Measurements from ENCODE around the gene POLR3F. TPM values are rescaled to one million over a fixed set of nuclear protein-coding genes. Genes with fewer than 3 reads are reported as not detected.

Gene POLR3F
- 10.6 and 14.0 TPM in 2 replicates for total RNA-seq (2012; rRNA removed)

GRCh38 chr20:18466894-18467730, at the start of gene POLR3F, which contains the start of gene DZANK1:
TSS of gene POLR3F (plus strand) at chr20:18467390. CDS start at chr20:18467507, 117 bp downstream.
TSS of gene DZANK1 (minus strand) at chr20:18467030. CDS start at chr20:18465358, 1,672 bp downstream.
- Histone ChIP-seq H3K9me3 (replicated peaks; ENCODE audit: low read length) (no peaks in the 10 kb centered on the region), H3K4me1 (ENCODE audit: control insufficient read depth, insufficient read depth, low read length) (peaks cover 15% of the 10 kb centered on the region), H3K4me3 (ENCODE audit: low read length) (peak within 1 kb of the TSS; percentile 96), H3K9ac (ENCODE audit: low read depth, low read length) (peak within 1 kb of the TSS; percentile 86), H3K36me3 (ENCODE audit: insufficient read depth, low read length) (peaks cover 17% of the 10 kb centered on the region), H3K27me3 (ENCODE audit: control insufficient read depth, insufficient read depth, low read length) (no peaks in the 10 kb centered on the region), H3K4me2 (ENCODE audit: low read length) (peak within 1 kb of the TSS; percentile 81)

DNA sequence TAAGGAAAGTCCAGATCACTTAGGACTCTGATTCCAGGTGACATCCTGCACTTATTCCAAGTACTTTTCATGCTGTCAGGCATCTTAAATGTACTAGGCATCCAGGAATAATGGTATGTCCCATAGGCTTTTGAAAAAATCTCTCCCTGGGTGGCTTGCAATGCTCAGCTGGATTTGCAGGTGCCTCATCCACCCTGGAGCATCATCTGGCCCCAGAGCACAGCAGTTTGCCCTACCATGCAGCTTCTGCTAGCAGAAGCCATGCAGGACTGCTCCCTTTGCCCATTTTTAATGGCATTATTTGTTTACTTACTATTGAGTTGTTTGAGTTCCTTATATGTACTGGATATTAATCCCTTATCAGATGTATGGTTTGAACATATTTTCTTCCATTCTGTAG, 45.6 kb upstream of the POLR3F start:
- Histone ChIP-seq H3K27me3 (ENCODE audit: control insufficient read depth, insufficient read depth, low read length) (no peaks in the 10 kb centered on the region), H3K4me2 (ENCODE audit: low read length) (no peak overlapping the region), H3K9ac (ENCODE audit: low read depth, low read length) (no peak overlapping the region), H3K36me3 (ENCODE audit: insufficient read depth, low read length) (no peaks in the 10 kb centered on the region), H3K4me3 (ENCODE audit: low read length) (no peak overlapping the region), H3K4me1 (ENCODE audit: control insufficient read depth, insufficient read depth, low read length) (no peaks in the 10 kb centered on the region), H3K9me3 (replicated peaks; ENCODE audit: low read length) (no peaks in the 10 kb centered on the region)

- H3K4me2 ChIP-seq (ENCODE audit: low read length) = no peak overlapping the region
- H3K4me1 ChIP-seq (ENCODE audit: control insufficient read depth, insufficient read depth, low read length) = peaks cover 7% of the 10 kb centered on the region
- H3K9ac ChIP-seq (ENCODE audit: low read depth, low read length) = no peak overlapping the region
- H3K9me3 ChIP-seq (replicated peaks; ENCODE audit: low read length) = no peaks in the 10 kb centered on the region
- H3K36me3 ChIP-seq (ENCODE audit: insufficient read depth, low read length) = no peaks in the 10 kb centered on the region
- no peaks in the 10 kb centered on the region for H3K27me3 ChIP-seq (ENCODE audit: control insufficient read depth, insufficient read depth, low read length)
- H3K4me3 ChIP-seq (ENCODE audit: low read length) = no peak overlapping the region
Measured at GRCh38 chr20:18427214-18427613, 40.0 kb upstream of the POLR3F start.

- no peaks in the 10 kb centered on the region for H3K36me3 ChIP-seq (ENCODE audit: insufficient read depth, low read length)
- H3K9ac ChIP-seq (ENCODE audit: low read depth, low read length) = no peak overlapping the region
- H3K4me3 ChIP-seq (ENCODE audit: low read length) = no peak overlapping the region
- no peaks in the 10 kb centered on the region for H3K27me3 ChIP-seq (ENCODE audit: control insufficient read depth, insufficient read depth, low read length)
- peaks cover 7% of the 10 kb centered on the region for H3K4me1 ChIP-seq (ENCODE audit: control insufficient read depth, insufficient read depth, low read length)
- no peak overlapping the region for H3K4me2 ChIP-seq (ENCODE audit: low read length)
- H3K9me3 ChIP-seq (replicated peaks; ENCODE audit: low read length) = no peaks in the 10 kb centered on the region
Measured at GRCh38 chr20:18428490-18429173, 38.6 kb upstream of the POLR3F start.

DNA sequence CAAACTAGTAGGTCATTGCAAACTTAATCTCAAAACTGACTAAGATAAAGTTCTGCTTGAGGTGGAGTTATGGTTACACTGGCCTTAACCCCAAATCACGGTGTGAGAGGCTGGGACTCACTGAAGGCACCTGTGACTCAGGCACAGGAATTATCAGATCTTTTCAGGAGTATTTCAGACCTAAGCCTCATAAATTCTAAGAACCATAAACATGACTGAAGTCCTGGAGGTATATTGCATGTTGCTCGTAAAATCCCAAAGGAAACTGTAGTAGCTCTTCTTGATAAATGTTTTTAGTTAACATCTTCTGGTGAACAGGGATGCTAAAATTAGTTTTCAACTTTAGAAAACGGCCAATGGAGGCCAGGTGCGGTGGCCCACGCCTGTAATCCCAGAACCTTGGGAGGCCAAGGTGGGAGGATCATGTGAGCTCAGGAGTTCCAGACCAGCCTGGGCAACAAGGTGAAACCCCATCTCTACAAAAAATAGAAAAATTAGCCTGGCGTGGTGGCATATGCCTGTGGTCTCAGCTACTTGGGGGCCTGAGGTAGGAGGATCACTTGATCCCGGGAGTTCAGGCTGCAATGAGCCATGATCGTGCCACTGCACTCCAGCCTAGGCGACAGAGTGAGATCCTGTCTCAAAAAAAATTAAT, 36.9 kb upstream of the POLR3F start:
- H3K36me3 ChIP-seq (ENCODE audit: insufficient read depth, low read length) = no peaks in the 10 kb centered on the region
- H3K4me2 ChIP-seq (ENCODE audit: low read length) = no peak overlapping the region
- no peaks in the 10 kb centered on the region for H3K9me3 ChIP-seq (replicated peaks; ENCODE audit: low read length)
- no peak overlapping the region for H3K9ac ChIP-seq (ENCODE audit: low read depth, low read length)
- no peak overlapping the region for H3K4me3 ChIP-seq (ENCODE audit: low read length)
- peaks cover 7% of the 10 kb centered on the region for H3K4me1 ChIP-seq (ENCODE audit: control insufficient read depth, insufficient read depth, low read length)
- no peaks in the 10 kb centered on the region for H3K27me3 ChIP-seq (ENCODE audit: control insufficient read depth, insufficient read depth, low read length)

DNA sequence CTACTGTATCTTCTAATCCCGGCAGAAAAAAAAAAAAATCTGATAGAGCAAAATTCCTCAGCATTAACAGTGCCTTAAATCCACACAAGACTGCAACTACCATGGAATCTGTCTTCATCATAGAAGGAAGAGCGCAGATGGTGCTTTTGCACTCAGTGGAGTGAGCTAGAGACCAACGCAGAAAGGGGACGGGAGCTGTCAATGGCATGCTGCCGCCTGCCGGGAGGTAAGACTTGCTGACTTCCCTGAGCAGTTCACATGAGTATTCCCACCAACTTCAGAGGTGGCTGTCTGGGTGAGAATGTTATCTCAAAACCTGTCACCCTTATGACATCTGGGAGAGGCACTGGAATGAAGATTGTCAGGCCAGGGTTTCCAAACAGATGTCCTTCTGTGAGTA, 36.0 kb upstream of the POLR3F start:
- Histone ChIP-seq H3K27me3 (ENCODE audit: control insufficient read depth, insufficient read depth, low read length) (no peaks in the 10 kb centered on the region), H3K4me1 (ENCODE audit: control insufficient read depth, insufficient read depth, low read length) (peaks cover 7% of the 10 kb centered on the region), H3K9ac (ENCODE audit: low read depth, low read length) (no peak overlapping the region), H3K9me3 (replicated peaks; ENCODE audit: low read length) (no peaks in the 10 kb centered on the region), H3K4me3 (ENCODE audit: low read length) (no peak overlapping the region), H3K4me2 (ENCODE audit: low read length) (no peak overlapping the region), H3K36me3 (ENCODE audit: insufficient read depth, low read length) (no peaks in the 10 kb centered on the region)

DNA sequence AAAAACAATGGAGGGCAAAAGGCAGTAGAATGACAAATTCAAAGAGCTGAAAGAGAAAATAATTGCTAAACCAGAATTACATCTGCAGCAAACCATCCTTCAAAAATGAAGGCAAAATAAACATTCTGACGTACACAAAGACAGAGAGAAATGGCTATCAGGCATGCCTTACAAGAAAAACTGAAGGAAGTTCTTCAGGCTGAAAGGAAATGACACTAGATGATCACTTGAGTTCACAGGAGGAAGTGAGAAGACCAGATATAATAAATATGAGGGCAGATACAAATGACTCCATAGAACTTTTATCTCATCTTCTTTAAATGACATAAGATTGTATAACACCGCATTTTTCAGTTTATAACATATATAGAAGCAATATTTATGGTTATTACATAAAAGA, 30.3 kb upstream of the POLR3F start:
- H3K9me3 ChIP-seq (replicated peaks; ENCODE audit: low read length) = no peaks in the 10 kb centered on the region
- no peaks in the 10 kb centered on the region for H3K27me3 ChIP-seq (ENCODE audit: control insufficient read depth, insufficient read depth, low read length)
- no peaks in the 10 kb centered on the region for H3K4me1 ChIP-seq (ENCODE audit: control insufficient read depth, insufficient read depth, low read length)
- H3K9ac ChIP-seq (ENCODE audit: low read depth, low read length) = no peak overlapping the region
- no peak overlapping the region for H3K4me3 ChIP-seq (ENCODE audit: low read length)
- H3K36me3 ChIP-seq (ENCODE audit: insufficient read depth, low read length) = no peaks in the 10 kb centered on the region
- no peak overlapping the region for H3K4me2 ChIP-seq (ENCODE audit: low read length)

- Histone ChIP-seq H3K36me3 (ENCODE audit: insufficient read depth, low read length) (no peaks in the 10 kb centered on the region), H3K4me3 (ENCODE audit: low read length) (no peak overlapping the region), H3K9ac (ENCODE audit: low read depth, low read length) (no peak overlapping the region), H3K27me3 (ENCODE audit: control insufficient read depth, insufficient read depth, low read length) (no peaks in the 10 kb centered on the region), H3K4me2 (ENCODE audit: low read length) (no peak overlapping the region), H3K4me1 (ENCODE audit: control insufficient read depth, insufficient read depth, low read length) (peaks cover 6% of the 10 kb centered on the region), H3K9me3 (replicated peaks; ENCODE audit: low read length) (no peaks in the 10 kb centered on the region)
Measured at GRCh38 chr20:18440403-18440802, 26.8 kb upstream of the POLR3F start.

DNA sequence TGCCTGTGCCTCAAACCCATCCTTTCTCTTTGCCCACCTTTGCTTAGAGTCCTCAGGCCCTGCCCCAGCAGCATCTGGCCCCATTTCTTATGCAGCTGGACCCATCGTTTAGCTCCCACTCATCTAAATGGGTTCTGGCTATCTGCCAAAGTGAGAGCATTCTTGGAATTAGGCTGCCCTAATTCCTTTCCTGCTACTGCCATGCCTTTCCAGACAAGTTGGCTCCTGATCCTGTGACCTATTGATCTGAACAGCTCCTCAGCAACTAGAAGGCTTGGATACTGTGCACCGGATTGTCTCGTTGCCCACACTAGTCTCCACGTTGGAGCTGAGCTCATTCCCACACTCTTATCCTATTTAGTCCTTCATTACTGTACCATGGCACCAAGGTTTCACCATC, 23.3 kb upstream of the POLR3F start:
- no peaks in the 10 kb centered on the region for H3K9me3 ChIP-seq (replicated peaks; ENCODE audit: low read length)

GRCh38 chr20:18456600-18456999, 10.6 kb upstream of the POLR3F start:
- Histone ChIP-seq H3K9me3 (replicated peaks; ENCODE audit: low read length) (no peaks in the 10 kb centered on the region), H3K9ac (ENCODE audit: low read depth, low read length) (no peak overlapping the region), H3K27me3 (ENCODE audit: control insufficient read depth, insufficient read depth, low read length) (no peaks in the 10 kb centered on the region), H3K4me2 (ENCODE audit: low read length) (no peak overlapping the region), H3K4me3 (ENCODE audit: low read length) (no peak overlapping the region), H3K4me1 (ENCODE audit: control insufficient read depth, insufficient read depth, low read length) (no peaks in the 10 kb centered on the region), H3K36me3 (ENCODE audit: insufficient read depth, low read length) (no peaks in the 10 kb centered on the region)

More for the DNA sequence above, 23.3 kb upstream of the POLR3F start:
- Histone ChIP-seq H3K4me2 (ENCODE audit: low read length) (no peak overlapping the region), H3K9ac (ENCODE audit: low read depth, low read length) (no peak overlapping the region), H3K27me3 (ENCODE audit: control insufficient read depth, insufficient read depth, low read length) (no peaks in the 10 kb centered on the region), H3K4me1 (ENCODE audit: control insufficient read depth, insufficient read depth, low read length) (peaks cover 6% of the 10 kb centered on the region), H3K36me3 (ENCODE audit: insufficient read depth, low read length) (no peaks in the 10 kb centered on the region), H3K4me3 (ENCODE audit: low read length) (no peak overlapping the region)

DNA sequence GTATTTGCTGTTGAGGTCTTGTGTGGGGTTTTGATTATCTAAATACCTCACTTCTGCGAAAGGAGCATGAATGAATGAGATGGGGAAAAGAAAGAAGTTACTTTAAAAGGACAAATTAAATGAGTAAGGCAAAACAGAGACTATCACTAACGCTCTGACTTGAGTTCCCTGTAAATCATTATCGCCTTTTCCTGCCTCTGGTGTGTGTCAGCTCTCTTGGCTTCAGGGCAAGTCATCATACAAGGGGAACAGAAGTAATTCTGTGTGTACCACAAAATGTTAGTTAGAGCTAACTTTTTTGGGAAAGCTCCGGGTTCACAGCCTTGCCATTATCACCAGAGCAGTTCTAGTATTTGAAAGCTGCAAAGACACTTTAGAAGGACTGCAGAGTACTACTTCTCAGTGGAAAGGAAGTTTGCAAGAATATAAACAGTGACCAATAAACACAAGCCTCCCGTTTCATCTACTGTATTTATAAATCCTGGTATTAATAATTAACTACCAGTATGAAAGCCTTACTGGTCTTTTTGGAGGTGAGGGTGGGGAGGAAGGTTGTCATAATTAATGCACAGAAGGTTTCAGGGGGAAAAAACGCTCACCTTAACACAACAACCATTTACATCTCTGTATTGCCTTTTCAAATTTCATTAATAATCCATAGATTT, 1.5 kb upstream of the POLR3F start:
- peaks cover 15% of the 10 kb centered on the region for H3K4me1 ChIP-seq (ENCODE audit: control insufficient read depth, insufficient read depth, low read length)
- peak overlapping the region; percentile 86 for H3K9ac ChIP-seq (ENCODE audit: low read depth, low read length)
- H3K4me3 ChIP-seq (ENCODE audit: low read length) = peak overlapping the region; percentile 96
- H3K4me2 ChIP-seq (ENCODE audit: low read length) = peak overlapping the region; percentile 81
- H3K36me3 ChIP-seq (ENCODE audit: insufficient read depth, low read length) = peaks cover 10% of the 10 kb centered on the region
- H3K9me3 ChIP-seq (replicated peaks; ENCODE audit: low read length) = no peaks in the 10 kb centered on the region
- no peaks in the 10 kb centered on the region for H3K27me3 ChIP-seq (ENCODE audit: control insufficient read depth, insufficient read depth, low read length)

Data from skeletal muscle satellite cell (primary cell).